NCI-H146 treated with DMSO at 0.1 percent for 48 hours (cell line): ENCODE data around the gene DUSP1.
A peak's percentile ranks its signal among the peaks of the same experiment; 100 is the strongest.
"Not testable (repeated sequence)": the region's sequence is repeated elsewhere in the genome, so short reads cannot be mapped to it uniquely, and the experiment has no call there.

Source experiments
- DNase-seq: peaks from one replicate; lab custom pipeline; 2025; ENCODE audit not compliant: unreplicated experiment; lab: John Stamatoyannopoulos, UW

Gene DUSP1, protein sequence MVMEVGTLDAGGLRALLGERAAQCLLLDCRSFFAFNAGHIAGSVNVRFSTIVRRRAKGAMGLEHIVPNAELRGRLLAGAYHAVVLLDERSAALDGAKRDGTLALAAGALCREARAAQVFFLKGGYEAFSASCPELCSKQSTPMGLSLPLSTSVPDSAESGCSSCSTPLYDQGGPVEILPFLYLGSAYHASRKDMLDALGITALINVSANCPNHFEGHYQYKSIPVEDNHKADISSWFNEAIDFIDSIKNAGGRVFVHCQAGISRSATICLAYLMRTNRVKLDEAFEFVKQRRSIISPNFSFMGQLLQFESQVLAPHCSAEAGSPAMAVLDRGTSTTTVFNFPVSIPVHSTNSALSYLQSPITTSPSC

GRCh38 chr5:172770675-172771438 is at the start of gene DUSP1:
Gene DUSP1 (minus strand): TSS chr5:172771195. CDS start chr5:172770952, 243 bp downstream.
- peak; percentile 78 for DNase-seq

DNA sequence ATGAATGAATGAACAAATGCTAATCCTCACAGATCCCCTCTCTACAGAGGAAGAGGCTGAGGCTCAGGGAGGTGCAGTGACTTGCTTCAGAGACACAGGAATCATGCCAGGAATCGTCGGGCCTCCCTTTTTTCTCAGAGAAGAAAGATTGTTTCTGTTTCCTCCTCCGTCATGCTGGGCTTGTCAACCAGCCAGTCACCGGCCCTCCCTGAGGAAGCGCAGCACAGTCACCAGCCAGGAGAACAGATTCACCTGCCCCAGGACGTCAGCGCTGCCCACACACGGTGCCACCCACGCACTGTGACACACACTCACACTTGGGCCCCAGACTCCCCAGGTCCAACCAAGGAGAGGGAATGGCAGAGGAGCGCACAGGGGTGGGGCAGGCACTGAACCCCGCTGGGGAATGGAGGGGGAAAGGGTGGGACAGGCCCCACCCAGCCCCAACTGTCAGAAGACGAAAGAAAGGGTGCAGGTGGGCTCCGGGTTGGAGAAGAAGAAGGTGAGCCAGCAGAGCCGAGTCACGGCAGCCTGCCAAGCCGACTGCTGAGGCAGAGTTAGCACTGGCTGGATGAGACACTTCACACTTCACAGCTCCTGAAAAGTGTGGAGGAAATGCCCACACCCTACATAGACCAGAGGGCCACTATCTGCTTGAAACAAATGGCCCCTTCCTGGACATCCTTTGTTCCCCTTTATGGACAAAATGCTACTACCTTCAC is 49.2 kb upstream of the DUSP1 start:
- no peak for DNase-seq

DNA sequence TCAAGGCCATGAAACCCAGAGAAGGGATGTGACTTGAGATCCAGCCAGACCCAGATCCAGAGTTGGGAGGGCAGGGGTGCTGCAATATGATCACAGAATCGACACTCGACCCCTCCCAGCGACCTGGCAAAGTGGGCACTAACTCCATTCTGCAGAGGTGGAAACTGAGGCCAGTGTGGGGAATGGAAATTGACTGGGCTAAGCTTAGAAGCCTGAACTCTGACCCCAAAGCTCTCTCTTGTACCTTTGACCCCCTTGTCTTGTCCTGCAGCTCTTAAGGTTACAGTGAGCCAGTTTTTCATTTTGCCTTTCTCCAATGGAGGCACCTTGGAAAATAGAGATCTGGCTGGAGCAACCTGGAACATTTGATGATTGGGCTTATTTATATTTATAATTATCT is 48.6 kb upstream of the DUSP1 start:
- no peak for DNase-seq

DNA sequence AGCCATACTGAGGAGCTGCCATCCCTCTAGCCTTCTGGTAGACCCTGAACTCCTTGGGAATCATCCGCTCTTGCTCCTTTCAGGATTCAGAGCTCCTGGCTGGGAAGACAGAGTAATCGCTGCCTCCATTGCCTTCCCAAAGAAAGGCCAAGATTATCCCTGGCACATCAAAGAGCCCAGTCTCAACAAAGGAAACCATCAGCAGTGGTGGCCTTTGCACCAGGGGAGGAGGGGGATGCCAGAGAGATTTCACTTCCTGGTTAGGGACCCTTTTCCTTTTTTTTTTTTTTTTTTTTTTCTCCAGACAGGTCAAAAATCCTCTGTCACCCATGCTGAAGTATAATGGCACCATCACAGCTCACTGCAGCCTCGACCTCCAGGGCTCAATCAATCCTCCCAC is 47.1 kb upstream of the DUSP1 start:
- no peak for DNase-seq

GRCh38 chr5:172817664-172818063 is 46.7 kb upstream of the DUSP1 start:
- DNase-seq, result no peak

DNA sequence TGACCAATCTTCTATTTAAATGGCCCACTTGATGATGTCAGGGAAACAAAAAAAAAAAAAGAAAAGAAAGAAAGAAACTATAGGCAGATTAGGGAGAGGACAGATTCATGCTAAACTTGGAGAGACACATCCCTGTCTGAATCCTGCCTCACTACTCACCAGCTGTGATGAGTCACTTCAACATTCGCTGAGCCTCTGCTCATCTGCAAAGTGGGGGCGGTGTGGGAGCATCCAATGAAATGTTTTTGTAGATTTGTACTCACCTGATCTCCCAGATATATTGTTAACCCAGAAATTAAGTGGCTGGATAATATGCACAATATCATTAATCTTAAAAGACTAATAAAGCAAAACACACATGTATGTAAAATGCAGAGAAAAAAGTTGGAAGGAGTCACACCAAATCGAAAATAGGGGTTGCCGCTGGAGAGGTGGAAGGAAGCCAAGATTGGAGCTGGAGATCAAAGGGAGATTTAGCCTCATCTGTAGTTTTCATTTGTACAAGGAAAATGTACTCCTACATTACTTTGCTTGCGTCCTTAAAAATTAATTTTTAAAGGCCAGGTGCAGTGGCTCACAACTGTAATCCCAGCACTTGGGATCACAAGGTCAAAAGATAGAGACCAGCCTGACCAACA is 46.0 kb upstream of the DUSP1 start:
- no peak for DNase-seq

DNA sequence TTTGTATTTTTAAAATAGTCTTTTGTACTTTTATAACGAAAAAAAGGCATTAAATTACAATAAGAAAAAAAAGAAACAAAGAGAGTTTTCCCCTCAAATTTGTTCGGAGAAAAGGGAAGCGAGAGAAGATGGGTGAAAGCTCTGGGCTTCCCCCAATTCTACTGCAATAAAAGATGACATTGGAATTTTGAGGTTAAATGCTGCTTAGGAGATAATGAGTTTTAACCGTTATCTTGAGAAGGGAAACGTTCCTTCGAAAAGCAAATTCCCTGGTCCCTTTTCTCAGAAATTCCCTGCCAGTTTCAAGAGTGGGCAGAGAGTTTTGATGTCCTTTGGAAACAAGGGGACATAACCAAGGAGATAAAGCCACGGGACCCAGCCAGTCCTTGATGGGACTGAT is 44.6 kb upstream of the DUSP1 start:
- DNase-seq, result no peak

DNA sequence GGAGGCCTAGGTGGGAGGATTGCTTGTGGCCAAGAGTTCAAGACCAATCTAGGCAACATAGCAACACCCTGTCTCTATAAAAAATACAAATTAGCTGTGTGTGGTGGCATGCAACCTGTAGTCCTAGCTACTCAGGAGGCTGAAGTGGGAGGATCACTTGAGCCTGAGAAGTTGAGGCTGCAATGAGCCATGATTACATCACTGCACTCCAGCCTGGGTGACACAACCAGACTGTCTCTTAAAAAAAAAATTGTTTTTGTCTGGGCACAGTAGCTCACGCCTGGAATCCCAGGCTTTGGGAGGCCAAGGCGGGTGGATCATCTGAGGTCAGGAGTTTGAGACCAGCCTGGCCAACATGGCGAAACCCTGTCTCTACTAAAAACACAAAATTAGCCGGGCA is 40.0 kb upstream of the DUSP1 start:
- not testable (repeated sequence) for DNase-seq

GRCh38 chr5:172809774-172810173 is 38.8 kb upstream of the DUSP1 start:
- DNase-seq, result no peak

- DNase-seq, result no peak
Observed at GRCh38 chr5:172807766-172808311, 36.8 kb upstream of the DUSP1 start.

DNA sequence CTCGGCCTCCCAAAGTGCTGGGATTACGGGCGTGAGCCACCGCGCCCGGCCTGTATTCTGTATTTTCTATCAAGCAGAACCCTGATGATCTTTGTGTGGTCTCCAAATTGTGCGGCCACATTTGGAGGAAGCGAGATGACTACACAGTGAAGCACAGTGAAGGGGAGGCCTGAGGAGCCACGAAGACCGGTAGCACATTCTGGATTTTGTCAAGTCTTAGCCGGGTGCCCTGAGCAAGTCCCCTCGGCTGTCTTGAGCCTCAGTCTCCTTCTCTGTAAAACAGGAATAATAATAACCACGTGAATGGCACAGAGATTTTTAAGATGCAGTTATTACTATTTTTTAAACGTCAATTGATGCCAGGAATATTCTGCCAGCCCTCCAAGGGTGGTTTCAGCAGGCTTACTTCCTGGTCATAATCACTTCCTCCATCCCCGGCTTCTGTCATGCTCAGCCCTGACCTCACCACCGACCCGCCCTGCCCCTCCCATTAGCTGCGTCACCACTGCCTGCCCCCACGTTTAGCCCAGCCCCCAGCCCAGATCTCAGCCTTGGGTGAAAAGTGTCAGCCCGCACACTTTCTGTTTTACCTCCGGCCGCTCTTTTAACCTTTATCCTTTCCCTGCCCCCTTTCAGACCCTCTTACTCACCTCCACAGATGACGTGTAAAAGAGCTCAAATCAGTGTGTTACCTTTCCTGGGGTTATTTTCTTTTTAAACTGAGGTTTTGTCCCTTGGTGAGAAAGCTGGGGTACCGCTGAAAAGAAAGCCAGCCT is 36.1 kb upstream of the DUSP1 start:
- DNase-seq, result no peak

DNA sequence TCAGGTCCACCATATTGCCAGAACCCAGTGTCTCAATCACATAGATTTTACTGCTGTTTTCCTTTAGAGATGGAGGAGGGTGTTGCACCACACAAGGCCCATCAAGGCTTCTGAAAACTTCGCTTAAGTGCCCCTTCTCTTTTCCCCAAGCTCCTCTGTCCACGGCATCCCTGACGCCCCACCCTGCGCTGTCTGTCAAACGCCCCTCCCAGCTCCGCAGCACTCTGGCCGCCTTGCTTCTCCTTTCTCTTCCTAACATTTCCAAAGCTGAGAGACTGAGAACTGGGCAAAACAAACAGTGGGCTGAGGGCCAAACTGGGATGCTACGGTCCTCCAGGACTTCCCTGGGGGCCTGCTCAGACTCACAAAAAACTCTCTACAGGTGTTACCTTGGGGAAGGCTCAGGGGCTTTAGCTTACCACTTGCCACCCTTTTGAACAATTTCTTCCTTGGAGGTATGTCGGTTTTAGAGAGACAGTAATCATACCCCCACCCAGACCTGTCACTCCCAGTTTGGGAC is 34.8 kb upstream of the DUSP1 start:
- no peak for DNase-seq

DNA sequence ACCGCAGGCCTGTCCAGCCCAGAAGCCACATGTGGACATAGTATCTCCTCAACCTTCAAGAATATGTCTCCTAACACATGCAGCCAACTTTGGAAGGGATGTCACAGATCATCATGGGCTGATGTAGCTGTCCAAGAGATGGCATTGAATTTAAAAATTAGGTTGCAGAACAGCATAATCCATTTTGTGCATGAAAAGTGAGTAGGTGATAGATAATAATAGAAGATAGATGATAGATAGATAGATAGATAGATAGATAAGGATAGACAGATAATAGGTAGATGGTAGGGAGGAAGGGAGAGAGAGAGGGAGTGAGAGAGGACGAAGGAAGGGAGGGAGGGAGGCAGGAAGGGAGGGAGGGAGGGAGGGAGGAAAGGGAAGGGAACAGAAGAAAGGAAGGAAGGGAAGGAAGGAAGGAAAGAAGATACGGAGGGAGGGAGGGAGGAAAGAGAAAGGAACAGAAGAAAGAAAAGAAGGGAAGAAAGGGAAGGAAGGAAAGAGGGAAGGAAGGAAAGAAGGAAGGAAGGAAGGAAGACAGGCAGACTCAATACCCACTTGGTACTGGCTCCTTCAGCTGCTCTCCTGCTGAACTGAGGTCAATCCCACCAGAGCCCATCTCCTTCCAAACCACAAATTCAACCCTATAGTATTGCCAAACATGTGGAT is 34.2 kb upstream of the DUSP1 start:
- no peak for DNase-seq

- DNase-seq, result no peak
Observed at GRCh38 chr5:172802567-172803176, 31.7 kb upstream of the DUSP1 start.

GRCh38 chr5:172802112-172802511 is 31.1 kb upstream of the DUSP1 start:
- DNase-seq, result no peak

DNA sequence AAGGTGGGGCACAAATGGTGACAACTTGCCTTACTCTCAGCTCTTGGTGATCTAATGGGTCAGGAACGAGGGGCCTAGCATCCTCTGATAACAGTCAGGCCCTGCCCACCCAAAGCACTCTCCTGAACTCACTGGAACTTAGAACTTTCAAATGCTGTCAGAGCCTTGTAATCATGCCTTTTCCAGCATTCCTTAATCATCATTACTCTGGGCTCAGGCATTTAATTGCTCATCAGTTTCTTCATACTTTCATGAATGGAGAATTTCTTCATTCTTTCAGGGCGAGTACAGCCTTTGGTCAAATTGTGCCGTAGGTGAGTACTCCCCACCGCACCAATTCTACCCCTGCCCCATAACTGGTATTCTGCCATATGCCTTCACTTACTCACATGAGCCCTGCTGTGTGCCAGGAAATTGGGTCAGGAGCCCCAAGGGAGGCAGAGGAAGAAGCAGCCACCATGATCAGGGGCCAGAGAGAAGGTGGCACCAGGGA is 30.2 kb upstream of the DUSP1 start:
- no peak for DNase-seq

DNA sequence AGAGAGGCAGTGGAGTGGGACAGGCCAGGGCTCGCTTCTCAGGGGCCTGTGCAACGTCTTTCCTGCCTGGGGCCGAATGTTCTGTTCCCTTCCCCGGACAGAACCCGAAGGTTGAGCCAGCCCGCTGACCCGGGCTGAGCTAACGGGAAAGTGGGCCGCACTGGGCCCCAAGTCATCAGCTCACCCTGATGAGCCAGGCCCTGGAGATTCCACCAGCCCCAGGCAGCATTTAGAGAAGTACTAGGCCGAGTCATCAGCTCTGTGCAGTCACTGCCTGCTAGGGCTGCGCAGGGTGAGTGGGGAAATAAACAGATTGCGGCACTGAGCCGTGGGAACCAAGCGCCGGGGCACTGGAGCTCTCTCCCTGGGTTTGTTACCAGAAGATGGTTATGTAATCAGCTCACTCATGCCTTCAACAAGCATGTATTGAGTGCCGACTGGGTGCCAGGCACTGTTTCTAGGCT is 29.1 kb upstream of the DUSP1 start:
- DNase-seq, result no peak

DNA sequence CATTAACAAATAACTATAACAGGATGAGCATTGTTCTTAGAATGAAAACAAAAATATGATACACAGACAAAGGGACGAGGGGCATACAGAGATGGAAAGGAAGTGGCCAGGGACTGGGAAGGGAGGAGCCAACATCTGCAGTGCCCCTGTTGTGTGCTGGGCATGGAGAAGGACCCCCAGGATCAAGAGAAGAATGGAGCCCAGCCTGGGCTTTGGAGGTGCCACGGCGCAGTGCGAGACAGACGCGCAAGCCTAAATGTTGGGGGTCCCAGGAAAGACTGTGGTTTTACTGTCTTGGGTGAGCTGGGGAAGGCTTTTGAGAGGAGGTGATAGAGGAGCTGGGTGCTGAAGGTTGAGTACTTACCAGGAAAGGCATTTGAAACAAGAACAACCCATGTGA is 28.4 kb upstream of the DUSP1 start:
- DNase-seq, result no peak
